Spleen (tissue), 7 donors: ENCODE data around the gene RPL31.

Experiments used
- POLR2A ChIP-seq, 3 donors: fragments of 450-650 bp; IDR thresholded peaks; one replicate each; pipeline ENCODE4 v1.5.1; 2017; ENCODE audit warnings: antibody characterized with exemption in 3 of 3, mild to moderate bottlenecking in 1 of 3
- POLR2AphosphoS5 ChIP-seq, 3 donors: sonication (generic); formaldehyde crosslinking; IDR thresholded peaks; one replicate each; pipeline ENCODE4 v1.5.1; 2017; ENCODE audit warnings: antibody characterized with exemption in 3 of 3
- TF ChIP-seq, protein P1 (sequence below), 11 experiments: fragments of 200-600 bp in 7 of 11; fragments of 450-650 bp in 4 of 11; sonication (generic) in 4 of 11; IDR thresholded peaks in 8 of 11; conservative IDR thresholded peaks in 3 of 11; 1 replicate in 7 of 11; 2 replicates in 4 of 11; pipeline versions ENCODE4 v1.4.0 to v1.8.0; 2016 to 2021; ENCODE audit warnings: antibody characterized with exemption in 11 of 11, inconsistent platforms in 4 of 11, mild to moderate bottlenecking in 1 of 11
- donor health status: DM: no; HTN: no; CAD: no; lungs with moderate emphysema.
- donor health status: DM: no; HTN: no; CAD: no.
- donor health status: DM: no; HTN: no; CAD: no.

DNA sequence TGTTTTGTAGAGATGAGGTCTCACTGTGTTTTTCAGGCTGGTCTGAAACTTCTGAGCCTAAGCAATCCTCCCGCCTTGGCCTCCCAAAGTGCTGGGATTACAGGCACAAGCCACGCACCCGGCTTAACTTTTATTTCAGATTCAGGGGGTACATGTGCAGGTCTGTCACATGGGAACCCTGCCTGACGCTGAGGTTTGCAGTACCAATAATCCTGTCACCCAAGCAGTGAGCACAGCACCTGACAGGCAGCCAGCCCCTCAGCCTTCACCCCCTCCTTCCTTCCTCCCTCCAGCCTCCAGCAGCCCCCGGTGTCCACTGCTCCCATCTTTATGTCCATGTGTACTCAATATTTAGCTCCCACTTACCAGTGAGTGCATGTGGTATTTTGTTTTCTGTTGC is 46.0 kb upstream of the RPL31 start:
- TF ChIP-seq, protein P1, sequence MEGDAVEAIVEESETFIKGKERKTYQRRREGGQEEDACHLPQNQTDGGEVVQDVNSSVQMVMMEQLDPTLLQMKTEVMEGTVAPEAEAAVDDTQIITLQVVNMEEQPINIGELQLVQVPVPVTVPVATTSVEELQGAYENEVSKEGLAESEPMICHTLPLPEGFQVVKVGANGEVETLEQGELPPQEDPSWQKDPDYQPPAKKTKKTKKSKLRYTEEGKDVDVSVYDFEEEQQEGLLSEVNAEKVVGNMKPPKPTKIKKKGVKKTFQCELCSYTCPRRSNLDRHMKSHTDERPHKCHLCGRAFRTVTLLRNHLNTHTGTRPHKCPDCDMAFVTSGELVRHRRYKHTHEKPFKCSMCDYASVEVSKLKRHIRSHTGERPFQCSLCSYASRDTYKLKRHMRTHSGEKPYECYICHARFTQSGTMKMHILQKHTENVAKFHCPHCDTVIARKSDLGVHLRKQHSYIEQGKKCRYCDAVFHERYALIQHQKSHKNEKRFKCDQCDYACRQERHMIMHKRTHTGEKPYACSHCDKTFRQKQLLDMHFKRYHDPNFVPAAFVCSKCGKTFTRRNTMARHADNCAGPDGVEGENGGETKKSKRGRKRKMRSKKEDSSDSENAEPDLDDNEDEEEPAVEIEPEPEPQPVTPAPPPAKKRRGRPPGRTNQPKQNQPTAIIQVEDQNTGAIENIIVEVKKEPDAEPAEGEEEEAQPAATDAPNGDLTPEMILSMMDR (IDR thresholded peaks at IDR 0.05 in 8 of 11, conservative IDR thresholded peaks at IDR 0.05 in 3 of 11) = no peak
- TF ChIP-seq POLR2A (IDR thresholded peaks at IDR 0.05) (no peak), POLR2AphosphoS5 (IDR thresholded peaks at IDR 0.05) (no peak)
